OCI-LY3 (cell line): ENCODE results near the gene RNASE13.

Experiments used
- H2AFZ ChIP-seq: fragments of 200-600, 300-600 bp; shearing (Covaris generic); 2 replicates; pipeline ENCODE4 v1.6.0; 2014; ENCODE audit warnings: antibody characterized with exemption, low read depth, low read length
- H3K27ac ChIP-seq: fragments of 200-600, 300-600 bp; sonication (generic); 2 replicates; pipeline ENCODE4 v1.5.1; 2014; ENCODE audit warnings: mild to moderate bottlenecking, low read length, moderate library complexity, mixed read lengths
- H3K27me3 ChIP-seq: fragments of 200-600, 300-600 bp; sonication (generic); 2 replicates; pipeline ENCODE4 v1.6.1; 2014; ENCODE audit warnings: low read depth, low read length, mixed read lengths
- H3K36me3 ChIP-seq: fragments of 200-600, 300-600 bp; sonication (generic); replicated peaks from 2 replicates; pipeline ENCODE3; 2014; ENCODE audit warnings: low read depth, low read length, mixed read lengths
- H3K4me1 ChIP-seq: fragments of 300-600, 200-600 bp; sonication (generic); 2 replicates; pipeline ENCODE4 v1.6.1; 2014; ENCODE audit warnings: low read length, mixed read lengths
- H3K4me2 ChIP-seq: fragments of 200-600, 300-600 bp; sonication (generic); 2 replicates; pipeline ENCODE4 v1.6.1; 2014; ENCODE audit warnings: low read length, mixed read lengths
- H3K4me3 ChIP-seq: fragments of 300-600, 200-600 bp; sonication (generic); 2 replicates; pipeline ENCODE4 v1.5.1; 2014; ENCODE audit warnings: antibody characterized with exemption, mild to moderate bottlenecking, low read length, moderate library complexity
- H3K79me2 ChIP-seq: fragments of 300-600, 200-600 bp; shearing (Covaris generic); 2 replicates; pipeline ENCODE4 v1.6.1; 2014; ENCODE audit warnings: mild to moderate bottlenecking, low read length, mixed read lengths
- H3K9ac ChIP-seq: fragments of 300-600, 200-600 bp; shearing (Covaris generic); 2 replicates; pipeline ENCODE4 v1.6.0; 2014; ENCODE audit warnings: mild to moderate bottlenecking, low read length, moderate library complexity
- H3K9me3 ChIP-seq: fragments of 200-600, 300-600 bp; shearing (Covaris generic); 2 replicates; pipeline ENCODE4 v1.6.1; 2014; ENCODE audit warnings: low read length, mixed read lengths; ENCODE audit not compliant: insufficient read depth
- H4K20me1 ChIP-seq: fragments of 200-600, 300-600 bp; sonication (generic); 2 replicates; pipeline ENCODE4 v1.6.1; 2016; ENCODE audit warnings: low read length, mixed read lengths; ENCODE audit not compliant: insufficient read depth
- EZH2phosphoT487 ChIP-seq: fragments of 200-600 bp; shearing (Covaris generic); IDR thresholded peaks from 2 replicates; pipeline ENCODE4 v1.6.1; 2018; ENCODE audit warnings: antibody characterized with exemption, mixed run types, low read depth
- TF ChIP-seq, protein P1 (sequence below): fragments of 200-600, 300-600 bp; sonication (generic); IDR thresholded peaks from 2 replicates; pipeline ENCODE4 v1.5.1; 2014; ENCODE audit warnings: antibody characterized with exemption, low read length, low read depth

The RNASE13 gene

DNA sequence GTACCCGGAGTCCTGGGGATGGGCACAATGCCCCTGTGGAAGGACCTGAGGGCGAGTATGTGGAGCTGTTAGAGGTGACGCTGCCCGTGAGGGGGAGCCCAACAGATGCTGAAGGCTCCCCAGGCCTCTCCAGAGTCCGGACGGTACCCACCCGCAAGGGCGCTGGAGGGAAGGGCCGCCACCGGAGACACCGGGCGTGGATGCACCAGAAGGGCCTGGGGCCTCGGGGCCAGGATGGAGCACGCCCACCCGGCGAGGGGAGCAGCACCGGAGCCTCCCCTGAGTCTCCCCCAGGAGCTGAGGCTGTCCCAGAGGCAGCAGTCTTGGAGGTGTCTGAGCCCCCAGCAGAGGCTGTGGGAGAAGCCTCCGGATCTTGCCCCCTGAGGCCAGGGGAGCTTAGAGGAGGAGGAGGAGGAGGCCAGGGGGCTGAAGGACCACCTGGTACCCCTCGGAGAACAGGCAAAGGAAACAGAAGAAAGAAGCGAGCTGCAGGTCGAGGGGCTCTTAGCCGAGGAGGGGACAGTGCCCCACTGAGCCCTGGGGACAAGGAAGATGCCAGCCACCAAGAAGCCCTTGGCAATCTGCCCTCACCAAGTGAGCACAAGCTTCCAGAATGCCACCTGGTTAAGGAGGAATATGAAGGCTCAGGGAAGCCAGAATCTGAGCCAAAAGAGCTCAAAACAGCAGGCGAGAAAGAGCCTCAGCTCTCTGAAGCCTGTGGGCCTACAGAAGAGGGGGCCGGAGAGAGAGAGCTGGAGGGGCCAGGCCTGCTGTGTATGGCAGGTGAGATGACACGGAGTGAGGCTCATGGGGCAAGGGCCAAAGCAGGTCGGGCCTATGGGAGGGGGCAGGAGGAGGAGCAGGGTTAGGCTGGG is 40.0 kb upstream of the RNASE13 start:
- Histone ChIP-seq H4K20me1 (no peaks in the 10 kb centered on the region), H3K4me3 (no peak overlapping the region), H3K79me2 (no peaks in the 10 kb centered on the region), H3K36me3 (peaks cover 8% of the 10 kb centered on the region), H3K27me3 (peaks cover 2% of the 10 kb centered on the region), H3K9ac (no peak overlapping the region), H3K9me3 (no peaks in the 10 kb centered on the region), H3K4me2 (no peak overlapping the region), H2AFZ (no peak overlapping the region), H3K4me1 (peaks cover 22% of the 10 kb centered on the region), H3K27ac (no peak overlapping the region)
- TF ChIP-seq, protein P1, sequence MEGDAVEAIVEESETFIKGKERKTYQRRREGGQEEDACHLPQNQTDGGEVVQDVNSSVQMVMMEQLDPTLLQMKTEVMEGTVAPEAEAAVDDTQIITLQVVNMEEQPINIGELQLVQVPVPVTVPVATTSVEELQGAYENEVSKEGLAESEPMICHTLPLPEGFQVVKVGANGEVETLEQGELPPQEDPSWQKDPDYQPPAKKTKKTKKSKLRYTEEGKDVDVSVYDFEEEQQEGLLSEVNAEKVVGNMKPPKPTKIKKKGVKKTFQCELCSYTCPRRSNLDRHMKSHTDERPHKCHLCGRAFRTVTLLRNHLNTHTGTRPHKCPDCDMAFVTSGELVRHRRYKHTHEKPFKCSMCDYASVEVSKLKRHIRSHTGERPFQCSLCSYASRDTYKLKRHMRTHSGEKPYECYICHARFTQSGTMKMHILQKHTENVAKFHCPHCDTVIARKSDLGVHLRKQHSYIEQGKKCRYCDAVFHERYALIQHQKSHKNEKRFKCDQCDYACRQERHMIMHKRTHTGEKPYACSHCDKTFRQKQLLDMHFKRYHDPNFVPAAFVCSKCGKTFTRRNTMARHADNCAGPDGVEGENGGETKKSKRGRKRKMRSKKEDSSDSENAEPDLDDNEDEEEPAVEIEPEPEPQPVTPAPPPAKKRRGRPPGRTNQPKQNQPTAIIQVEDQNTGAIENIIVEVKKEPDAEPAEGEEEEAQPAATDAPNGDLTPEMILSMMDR, result no peak
- no peak for TF ChIP-seq EZH2phosphoT487

GRCh38 chr14:21073921-21074320 is 39.3 kb upstream of the RNASE13 start:
- Histone ChIP-seq H2AFZ (no peak overlapping the region), H3K27ac (no peak overlapping the region), H3K4me3 (no peak overlapping the region), H3K79me2 (no peaks in the 10 kb centered on the region), H3K9ac (no peak overlapping the region), H3K9me3 (no peaks in the 10 kb centered on the region), H4K20me1 (no peaks in the 10 kb centered on the region), H3K27me3 (peaks cover 10% of the 10 kb centered on the region), H3K36me3 (peaks cover 2% of the 10 kb centered on the region), H3K4me1 (peaks cover 29% of the 10 kb centered on the region), H3K4me2 (no peak overlapping the region)
- no peak for TF ChIP-seq EZH2phosphoT487
- TF ChIP-seq, protein P1, result no peak

- no peak overlapping the region for H3K4me3 ChIP-seq
- H3K79me2 ChIP-seq, result no peaks in the 10 kb centered on the region
- H3K9me3 ChIP-seq, result no peaks in the 10 kb centered on the region
- H3K4me2 ChIP-seq, result no peak overlapping the region
- TF ChIP-seq EZH2phosphoT487, result no peak
- TF ChIP-seq, protein P1, result no peak
- peaks cover 16% of the 10 kb centered on the region for H3K27me3 ChIP-seq
- no peak overlapping the region for H3K27ac ChIP-seq
- peaks cover 31% of the 10 kb centered on the region for H3K4me1 ChIP-seq
- no peaks in the 10 kb centered on the region for H3K36me3 ChIP-seq
- no peak overlapping the region for H2AFZ ChIP-seq
- H4K20me1 ChIP-seq, result no peaks in the 10 kb centered on the region
- H3K9ac ChIP-seq, result no peak overlapping the region
Measured at GRCh38 chr14:21072781-21073339, 38.3 kb upstream of the RNASE13 start.

DNA sequence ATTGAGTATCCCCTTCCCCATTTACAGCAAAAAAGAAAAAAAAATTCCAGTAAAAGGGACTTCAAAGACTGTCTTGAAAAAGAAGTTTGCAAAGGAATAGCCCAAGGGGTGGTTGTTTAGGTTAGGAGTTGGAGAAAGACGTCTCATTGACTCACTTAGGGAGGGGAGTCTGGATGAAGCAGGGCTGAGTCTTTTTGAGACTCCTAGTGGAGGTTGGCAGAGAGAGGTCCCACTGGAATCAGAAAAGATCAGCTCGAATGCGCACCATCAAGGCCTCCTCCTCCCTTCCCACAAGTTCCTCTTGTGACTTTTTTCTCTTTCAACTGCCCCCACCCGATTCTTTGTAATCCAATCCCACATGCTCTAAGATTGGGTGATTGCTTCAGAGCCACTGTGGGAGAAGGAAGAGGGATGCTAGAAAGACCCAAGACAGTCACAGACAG is 37.4 kb upstream of the RNASE13 start:
- Histone ChIP-seq H4K20me1 (no peaks in the 10 kb centered on the region), H3K4me3 (peak overlapping the region; percentile 84), H3K27ac (peak overlapping the region; percentile 60)

More for the DNA sequence above, 37.4 kb upstream of the RNASE13 start:
- no peaks in the 10 kb centered on the region for H3K9me3 ChIP-seq
- H3K36me3 ChIP-seq, result no peaks in the 10 kb centered on the region
- peak overlapping the region; percentile 93 for H3K4me2 ChIP-seq
- H3K4me1 ChIP-seq, result peaks cover 31% of the 10 kb centered on the region
- TF ChIP-seq EZH2phosphoT487, result no peak
- TF ChIP-seq, protein P1, result no peak
- H3K27me3 ChIP-seq, result peaks cover 23% of the 10 kb centered on the region
- H3K9ac ChIP-seq, result peak overlapping the region; percentile 78
- H3K79me2 ChIP-seq, result no peaks in the 10 kb centered on the region
- H2AFZ ChIP-seq, result no peak overlapping the region
